Smooth muscle cell (in vitro differentiated cells): ENCODE measurements around the gene USHBP1. TPM values are rescaled to one million over a fixed set of nuclear protein-coding genes. Genes with fewer than 3 reads are reported as not detected.

Source experiments
- DNase-seq: peaks from one replicate; lab custom pipeline; 2025; ENCODE audit not compliant: unreplicated experiment; lab: John Stamatoyannopoulos, UW
- H2AFZ ChIP-seq: fragments of 200-600 bp; sonication (generic); 2 replicates; pipeline ENCODE4 v1.6.0; 2016; ENCODE audit warnings: antibody characterized with exemption, low read depth, mild to moderate bottlenecking
- H3F3A ChIP-seq: fragments of 200-600 bp; sonication (generic); 2 replicates; pipeline ENCODE4 v1.6.0; 2017; ENCODE audit warnings: antibody characterized with exemption, low read depth
- H3K27ac ChIP-seq: fragments of 200-600 bp; sonication (generic); 2 replicates; pipeline ENCODE4 v1.5.1; 2016; ENCODE audit warnings: low read depth, mild to moderate bottlenecking
- H3K27me3 ChIP-seq: fragments of 200-600 bp; sonication (generic); 2 replicates; pipeline ENCODE4 v1.6.1; 2016; ENCODE audit warnings: low read depth, mild to moderate bottlenecking
- H3K36me3 ChIP-seq: fragments of 200-600 bp; sonication (generic); 2 replicates; pipeline ENCODE4 v1.5.1; 2016; ENCODE audit warnings: low read depth
- H3K4me1 ChIP-seq: fragments of 200-600 bp; sonication (generic); 2 replicates; pipeline ENCODE4 v1.5.1; 2016; ENCODE audit warnings: low read depth
- H3K4me2 ChIP-seq: fragments of 200-600 bp; sonication (generic); 2 replicates; pipeline ENCODE4 v1.6.0; 2016; ENCODE audit warnings: mild to moderate bottlenecking
- H3K4me3 ChIP-seq: fragments of 200-600 bp; sonication (generic); 2 replicates; pipeline ENCODE4 v1.5.1; 2016; ENCODE audit warnings: mild to moderate bottlenecking
- H3K79me2 ChIP-seq: fragments of 200-600 bp; sonication (generic); 2 replicates; pipeline ENCODE4 v1.6.0; 2016; ENCODE audit warnings: low read depth, mild to moderate bottlenecking
- H3K9ac ChIP-seq: fragments of 200-600 bp; sonication (generic); 2 replicates; pipeline ENCODE4 v1.6.0; 2016; ENCODE audit warnings: low read depth
- H3K9me3 ChIP-seq: fragments of 200-600 bp; sonication (generic); replicated peaks from 2 replicates; pipeline ENCODE4 v1.5.1; 2016; ENCODE audit warnings: low read depth
- H4K20me1 ChIP-seq: fragments of 200-600 bp; sonication (generic); 2 replicates; pipeline ENCODE4 v1.6.0; 2016; ENCODE audit warnings: low read depth
- CTCF ChIP-seq: fragments of 200-600 bp; sonication (generic); IDR thresholded peaks from 2 replicates; pipeline ENCODE4 v1.5.1; 2017; ENCODE audit warnings: borderline replicate concordance, mild to moderate bottlenecking, antibody characterized with exemption; ENCODE audit not compliant: insufficient read depth, poor library complexity, severe bottlenecking
- WGBS: methylation state at CpG from one replicate; pipeline ENCODE4 v1.1.7; 2016; ENCODE audit warnings: low lambda C conversion rate; 5-methylcytosine and 5-hydroxymethylcytosine counted together
- polyA plus RNA-seq: library from polyadenylated mRNA; unstranded; fragments of >200 nt; fragmentation: Nextera tagmentation; extraction: Ambion mirVana; gene quantifications from 2 replicates; pipeline ENCODE4 v1.2.1, GENCODE V29; 2016
- total RNA-seq: library from RNA; depleted of rRNA; stranded (reverse); fragments of >200 nt; gene quantifications from 2 replicates; pipeline ENCODE4 v1.2.3, GENCODE V29; 2014

USHBP1 gene
- total and polyA plus RNA-seq, 2 experiments from 2014 or later: not detected

- no peaks in the 10 kb centered on the region for H3K36me3 ChIP-seq
- H3K4me2 ChIP-seq: no peak overlapping the region
- peak; percentile 42 for TF ChIP-seq CTCF
- H3K79me2 ChIP-seq: no peaks in the 10 kb centered on the region
- H3F3A ChIP-seq: no peaks in the 10 kb centered on the region
- no peak overlapping the region for H3K9ac ChIP-seq
- no peak for DNase-seq
- no peak overlapping the region for H3K27ac ChIP-seq
- H3K27me3 ChIP-seq: no peaks in the 10 kb centered on the region
- H4K20me1 ChIP-seq: no peaks in the 10 kb centered on the region
- H3K4me3 ChIP-seq: no peak overlapping the region
- H2AFZ ChIP-seq: no peak overlapping the region
- H3K9me3 ChIP-seq: no peaks in the 10 kb centered on the region
- no peaks in the 10 kb centered on the region for H3K4me1 ChIP-seq
- 88% methylated on average over 27 of the region's 27 CpGs for WGBS
Measured at GRCh38 chr19:17205237-17206140, 59.1 kb downstream of the USHBP1 start.

- no peak overlapping the region for H3K4me2 ChIP-seq
- 99% methylated on average over 17 of the region's 17 CpGs for WGBS
- H4K20me1 ChIP-seq: no peaks in the 10 kb centered on the region
- no peaks in the 10 kb centered on the region for H3K9me3 ChIP-seq
- H3K36me3 ChIP-seq: peaks cover 5% of the 10 kb centered on the region
- no peak overlapping the region for H3K9ac ChIP-seq
- H3K4me1 ChIP-seq: no peaks in the 10 kb centered on the region
- H3K27me3 ChIP-seq: no peaks in the 10 kb centered on the region
- no peak overlapping the region for H3K27ac ChIP-seq
- TF ChIP-seq CTCF: no peak
- no peak overlapping the region for H2AFZ ChIP-seq
- H3K4me3 ChIP-seq: no peak overlapping the region
- DNase-seq: no peak
- no peaks in the 10 kb centered on the region for H3F3A ChIP-seq
- H3K79me2 ChIP-seq: no peaks in the 10 kb centered on the region
Measured at GRCh38 chr19:17202713-17203112, 61.8 kb downstream of the USHBP1 start.

- DNase-seq: no peak
- Histone ChIP-seq H3K9me3 (no peaks in the 10 kb centered on the region), H3F3A (no peaks in the 10 kb centered on the region), H3K4me2 (no peak overlapping the region), H2AFZ (no peak overlapping the region), H3K27ac (no peak overlapping the region), H3K9ac (no peak overlapping the region), H4K20me1 (no peaks in the 10 kb centered on the region), H3K27me3 (no peaks in the 10 kb centered on the region), H3K4me1 (no peaks in the 10 kb centered on the region), H3K79me2 (no peaks in the 10 kb centered on the region), H3K4me3 (no peak overlapping the region), H3K36me3 (peaks cover 5% of the 10 kb centered on the region)
- no peak for TF ChIP-seq CTCF
- WGBS: 98% methylated on average over 9 of the region's 9 CpGs
Measured at GRCh38 chr19:17202249-17202648, 62.3 kb downstream of the USHBP1 start.
